Measurements from ENCODE around the gene ST3GAL4. TPM values are rescaled to one million over a fixed set of nuclear protein-coding genes. Genes with fewer than 3 reads are reported as not detected.

Gene ST3GAL4
- total and polyA plus RNA-seq, 2 of the 8 experiments (the other 6 are each of a cell fraction or from before 2014, with no cell fraction given): 15.6 to 20.0 TPM

DNA sequence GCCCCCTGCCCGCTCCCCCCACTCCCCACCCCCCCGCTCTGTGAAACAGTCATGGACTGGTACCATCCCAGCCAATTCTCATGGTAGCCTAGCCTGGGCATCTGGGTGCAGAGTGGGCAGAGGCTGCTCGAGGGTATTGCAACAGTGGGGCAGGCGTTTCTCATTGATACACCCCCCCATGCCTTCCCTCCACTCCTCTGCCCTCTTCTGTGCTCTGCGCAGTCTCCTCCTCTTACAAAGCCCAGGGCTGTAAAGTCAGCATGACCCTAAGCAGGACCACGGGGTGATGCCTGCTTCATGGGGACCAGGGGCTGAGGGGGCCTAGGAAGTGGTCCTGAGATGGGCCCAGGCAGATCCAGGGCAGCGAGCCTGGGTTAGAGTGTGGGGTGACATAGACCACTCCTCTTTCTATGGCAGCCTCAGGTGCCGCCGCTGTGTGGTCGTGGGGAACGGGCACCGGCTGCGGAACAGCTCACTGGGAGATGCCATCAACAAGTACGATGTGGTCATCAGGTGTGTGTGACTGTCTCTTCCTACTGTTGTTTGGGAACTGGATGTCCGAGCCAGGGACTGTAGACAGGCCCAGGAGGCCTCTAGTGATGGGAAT lies 52.3 kb downstream of the ST3GAL4 start (continued):
- TF ChIP-seq EZH2 (IDR thresholded peaks at IDR 0.05; ENCODE audit: low read depth, low read length, severe bottlenecking) (no peak), HDAC6 (IDR thresholded peaks at IDR 0.05; ENCODE audit: low read depth, low read length) (no peak)
